Lung (tissue), 12 donors: ENCODE results near the gene CPNE9. TPM values are rescaled to one million over a fixed set of nuclear protein-coding genes. Genes with fewer than 3 reads are reported as not detected.
A peak's percentile ranks its signal among the peaks of the same experiment; 100 is the strongest.

ENCODE experiments used
- ATAC-seq: fragments of 200-7000 bp; cut with Tn5 transposase; one replicate; pipeline ENCODE4 v1.9.1; 2020; ENCODE audit warnings: moderate number of reproducible peaks; ENCODE audit not compliant: insufficient read depth, low FRiP score
- DNase-seq, 3 donors: peaks; one replicate each; pipeline ENCODE4 v3.0.0-alpha.2; 2013 to 2017
- H3K27ac ChIP-seq, 2 donors: one replicate each; pipeline ENCODE4 v1.5.1; 2013; ENCODE audit warnings: mild to moderate bottlenecking in 2 of 2, moderate library complexity in 2 of 2, control low read depth in 1 of 2, inconsistent platforms in 1 of 2, low read depth in 1 of 2, low read length in 1 of 2
- H3K27me3 ChIP-seq, 3 donors: one replicate each; pipeline ENCODE4 v1.5.1; 2013; ENCODE audit warnings: low read length in 2 of 3; ENCODE audit not compliant: control insufficient read depth in 3 of 3, insufficient read depth in 3 of 3
- H3K36me3 ChIP-seq, 4 donors: one replicate each; pipeline ENCODE4 v1.5.1; 2013; ENCODE audit warnings: low read length in 4 of 4, mild to moderate bottlenecking in 1 of 4, moderate library complexity in 1 of 4; ENCODE audit not compliant: control insufficient read depth in 4 of 4, insufficient read depth in 4 of 4
- H3K4me1 ChIP-seq, 5 donors: one replicate each; pipeline ENCODE4 v1.5.1; 2013; ENCODE audit warnings: low read length in 5 of 5, mild to moderate bottlenecking in 2 of 5, moderate library complexity in 1 of 5; ENCODE audit not compliant: control insufficient read depth in 5 of 5, insufficient read depth in 5 of 5
- H3K4me3 ChIP-seq: one replicate; pipeline ENCODE4 v1.5.1; 2013; ENCODE audit warnings: mild to moderate bottlenecking, control low read depth, moderate library complexity
- H3K9ac ChIP-seq, 2 donors: one replicate each; pipeline ENCODE4 v1.5.1; 2013; ENCODE audit warnings: low read length in 2 of 2, control low read depth in 1 of 2; ENCODE audit not compliant: insufficient read depth in 1 of 2
- H3K9me3 ChIP-seq, 4 donors: one replicate each; pipeline ENCODE4 v1.5.1; 2013; ENCODE audit warnings: low read length in 3 of 4, mild to moderate bottlenecking in 1 of 4, moderate library complexity in 1 of 4; ENCODE audit not compliant: control insufficient read depth in 4 of 4, insufficient read depth in 3 of 4
- WGBS, 2 donors: extraction: QIAGEN DNeasy Blood & Tissue Kit; methylation state at CpG; one replicate each; pipeline ENCODE4 v1.1.7; 2013; 5-methylcytosine and 5-hydroxymethylcytosine counted together
- polyA plus RNA-seq, 2 donors: library from polyadenylated mRNA; stranded (reverse); fragments of 200-250 nt; gene quantifications; one replicate each; pipeline ENCODE4 v1.2.1, GENCODE V29; 2013
- total RNA-seq, 2 donors: library from RNA; depleted of rRNA in 1 of 2; stranded (reverse); fragments of >200 nt in 1 of 2; gene quantifications; one replicate each; pipeline ENCODE4 v1.2.1, GENCODE V29; 2014 to 2021
- TF ChIP-seq, protein P1 (sequence below): IDR thresholded peaks from 2 replicates; pipeline ENCODE4 v1.5.1; 2012; ENCODE audit warnings: mild to moderate bottlenecking; ENCODE audit errors: control extremely low read depth, extremely low read depth
- donor health status: control.
- donor health status: control.
- donor health status: Bipolar disorder and iron deficiency.
- donor health status: healthy.
- donor health status: DM: yes; HTN: yes; CAD: no.

CPNE9 gene
- total and polyA plus RNA-seq, 4 donors: 0.11 to 0.34 (median 0.16) TPM; not detected in 1

DNA sequence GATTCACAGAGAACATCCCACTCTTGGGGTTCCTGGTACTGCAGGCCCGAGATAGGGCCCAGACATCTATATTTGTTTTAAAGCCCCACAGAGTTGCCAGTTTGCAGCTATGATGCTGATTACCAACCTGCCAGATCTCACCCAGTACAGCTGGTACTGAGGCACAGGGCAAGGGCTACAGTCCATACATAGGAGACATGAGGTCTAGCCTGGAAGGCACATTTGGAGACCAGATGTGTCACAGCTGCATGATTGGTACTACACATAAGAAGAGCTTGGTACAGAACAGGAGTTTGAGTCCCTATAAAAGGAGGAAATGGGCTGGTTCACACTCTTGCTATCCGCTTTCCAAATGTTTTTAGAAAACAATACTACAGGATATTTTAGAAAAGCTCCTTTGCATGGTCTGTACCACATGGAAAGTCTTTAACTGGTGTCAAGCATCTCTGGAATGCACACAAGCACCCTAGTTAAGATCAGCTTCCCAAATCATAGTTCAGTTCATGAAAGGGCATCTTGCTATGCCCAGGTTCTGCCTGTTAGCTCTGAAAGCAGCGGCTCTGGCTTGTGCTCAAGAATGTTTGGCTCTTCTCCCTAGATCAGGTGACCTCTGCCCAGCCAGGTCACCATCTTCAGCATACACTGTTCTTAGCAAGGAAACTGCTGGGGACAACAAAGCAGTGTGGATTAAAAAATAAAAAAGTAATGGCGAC, 33.8 kb upstream of the CPNE9 start:
- H3K4me3 ChIP-seq: no peak overlapping the region
- no peaks in the 10 kb centered on the region for H3K27me3 ChIP-seq
- H3K4me1 ChIP-seq: peaks cover 0 to 5% (median 0%) of the 10 kb centered on the region in 5 donors
- H3K36me3 ChIP-seq: peaks cover 24 to 60% (median 45%) of the 10 kb centered on the region in 4 donors
- ATAC-seq (peak; percentile 55), DNase-seq (peak in 1 of 3 donors; percentile 10)
- 58 to 85% methylated on average over 4 of the region's 4 CpGs for WGBS, 2 donors
- no peaks in the 10 kb centered on the region for H3K9me3 ChIP-seq
- H3K9ac ChIP-seq: no peak overlapping the region
- peak overlapping the region in 1 of 2 donors; percentile 64 for H3K27ac ChIP-seq
- TF ChIP-seq, protein P1, sequence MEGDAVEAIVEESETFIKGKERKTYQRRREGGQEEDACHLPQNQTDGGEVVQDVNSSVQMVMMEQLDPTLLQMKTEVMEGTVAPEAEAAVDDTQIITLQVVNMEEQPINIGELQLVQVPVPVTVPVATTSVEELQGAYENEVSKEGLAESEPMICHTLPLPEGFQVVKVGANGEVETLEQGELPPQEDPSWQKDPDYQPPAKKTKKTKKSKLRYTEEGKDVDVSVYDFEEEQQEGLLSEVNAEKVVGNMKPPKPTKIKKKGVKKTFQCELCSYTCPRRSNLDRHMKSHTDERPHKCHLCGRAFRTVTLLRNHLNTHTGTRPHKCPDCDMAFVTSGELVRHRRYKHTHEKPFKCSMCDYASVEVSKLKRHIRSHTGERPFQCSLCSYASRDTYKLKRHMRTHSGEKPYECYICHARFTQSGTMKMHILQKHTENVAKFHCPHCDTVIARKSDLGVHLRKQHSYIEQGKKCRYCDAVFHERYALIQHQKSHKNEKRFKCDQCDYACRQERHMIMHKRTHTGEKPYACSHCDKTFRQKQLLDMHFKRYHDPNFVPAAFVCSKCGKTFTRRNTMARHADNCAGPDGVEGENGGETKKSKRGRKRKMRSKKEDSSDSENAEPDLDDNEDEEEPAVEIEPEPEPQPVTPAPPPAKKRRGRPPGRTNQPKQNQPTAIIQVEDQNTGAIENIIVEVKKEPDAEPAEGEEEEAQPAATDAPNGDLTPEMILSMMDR: no peak

DNA sequence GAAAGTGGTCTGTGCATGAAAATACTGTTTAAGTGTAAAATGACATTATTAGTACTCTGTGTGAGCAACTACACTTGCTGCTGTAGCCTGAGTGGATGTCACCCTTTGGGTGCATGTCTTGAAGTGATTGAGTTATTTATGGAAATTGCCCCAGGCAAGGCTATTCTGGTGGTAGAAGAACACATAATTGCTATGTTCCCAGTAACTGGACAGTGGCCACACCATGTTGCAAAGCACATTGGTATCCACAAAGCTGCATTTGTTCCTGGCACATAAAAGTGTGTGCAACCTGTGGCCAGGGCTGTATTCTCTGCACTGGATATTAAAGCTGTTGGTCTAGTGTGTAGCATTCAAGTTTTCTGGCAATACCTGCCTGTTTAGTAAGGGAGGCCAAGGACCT, 30.6 kb upstream of the CPNE9 start:
- H3K4me1 ChIP-seq: peaks cover 0 to 5% (median 0%) of the 10 kb centered on the region in 5 donors
- TF ChIP-seq, protein P1: no peak

DNA sequence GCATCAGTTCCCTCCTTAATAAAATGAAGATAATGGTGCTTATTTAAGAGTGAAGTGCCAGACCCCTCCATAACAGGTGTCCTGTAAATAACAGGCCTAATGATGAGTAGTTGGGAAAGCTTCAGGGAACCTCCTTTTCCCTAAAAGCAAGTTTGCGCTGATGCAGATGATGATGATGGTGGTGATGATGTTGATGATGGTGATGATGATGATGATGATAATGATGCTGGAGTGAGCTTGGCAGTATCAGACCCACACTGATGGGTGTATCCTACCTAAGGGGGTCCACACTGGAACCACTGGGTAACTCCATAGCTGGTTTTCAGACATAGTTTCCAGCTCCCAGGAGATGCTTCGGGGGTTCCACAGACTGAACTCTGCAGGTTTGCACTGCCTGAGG, 29.9 kb upstream of the CPNE9 start:
- Histone ChIP-seq H3K9ac (no peak overlapping the region), H3K27ac (no peak overlapping the region), H3K4me3 (no peak overlapping the region), H3K4me1 (peaks cover 0 to 5% (median 0%) of the 10 kb centered on the region in 5 donors), H3K36me3 (peaks cover 27 to 70% (median 43%) of the 10 kb centered on the region in 4 donors), H3K9me3 (no peaks in the 10 kb centered on the region), H3K27me3 (no peaks in the 10 kb centered on the region)
- TF ChIP-seq, protein P1: no peak
- 96 to 97% methylated on average over 2 of the region's 2 CpGs for WGBS, 2 donors
- ATAC-seq (no peak), DNase-seq (no peak)

More for the DNA sequence above, 30.6 kb upstream of the CPNE9 start:
- ATAC-seq (no peak), DNase-seq (no peak)
- Histone ChIP-seq H3K27me3 (no peaks in the 10 kb centered on the region), H3K9me3 (no peaks in the 10 kb centered on the region), H3K27ac (no peak overlapping the region), H3K36me3 (peaks cover 26 to 69% (median 44%) of the 10 kb centered on the region in 4 donors), H3K4me3 (no peak overlapping the region), H3K9ac (no peak overlapping the region)
